MCF 10A (cell line): ENCODE measurements around the gene PTH2R. TPM values are rescaled to one million over a fixed set of nuclear protein-coding genes. Genes with fewer than 3 reads are reported as not detected.
"Not testable (repeated sequence)": the region's sequence is repeated elsewhere in the genome, so short reads cannot be mapped to it uniquely, and the experiment has no call there.

Source experiments
- BruUV-seq: library from RNA; stranded (reverse); fragments of 400-500 nt; replicated peaks from 2 replicates; lab custom pipeline; 2021; lab: Mats Ljungman, UMichigan
- CTCF ChIA-PET: fragments of 300-600 bp; sonication (Branson Sonifier 250); formaldehyde crosslinking; extraction: SDS; loops from one replicate; lab custom pipeline; 2021; ENCODE audit warnings: antibody characterized with exemption, inconsistent platforms; lab: Yijun Ruan, JAX
- POLR2A ChIA-PET: fragments of 300-600, 350-650 bp; sonication (Branson Sonifier 250); formaldehyde crosslinking; extraction: SDS; loops from one replicate; lab custom pipeline; 2020; ENCODE audit warnings: antibody characterized with exemption, inconsistent platforms; lab: Yijun Ruan, JAX
- DNase-seq: peaks from one replicate; pipeline ENCODE4 v3.0.0-alpha.2; 2018; ENCODE audit not compliant: unreplicated experiment
- H3K27ac Mint-ChIP-seq: one replicate; pipeline ENCODE4 v1.8.0; 2022; ENCODE audit warnings: mild to moderate bottlenecking, low read depth, mixed read lengths; ENCODE audit not compliant: unreplicated experiment
- H3K27me3 Mint-ChIP-seq: one replicate; pipeline ENCODE4 v1.8.0; 2022; ENCODE audit warnings: mixed read lengths; ENCODE audit not compliant: insufficient read depth, unreplicated experiment
- H3K36me3 Mint-ChIP-seq: one replicate; pipeline ENCODE4 v1.8.0; 2022; ENCODE audit warnings: mild to moderate bottlenecking, moderate library complexity, mixed read lengths; ENCODE audit not compliant: insufficient read depth, unreplicated experiment
- H3K4me1 Mint-ChIP-seq: one replicate; pipeline ENCODE4 v1.8.0; 2022; ENCODE audit warnings: mixed read lengths; ENCODE audit not compliant: insufficient read depth, unreplicated experiment
- H3K4me3 Mint-ChIP-seq: one replicate; pipeline ENCODE4 v1.8.0; 2022; ENCODE audit warnings: mild to moderate bottlenecking, moderate library complexity, mixed read lengths; ENCODE audit not compliant: unreplicated experiment
- H3K9me3 Mint-ChIP-seq: one replicate; pipeline ENCODE4 v1.8.0; 2022; ENCODE audit warnings: mixed read lengths; ENCODE audit not compliant: unreplicated experiment
- intact Hi-C: fragments of 100-400 bp; cut with micrococcal nuclease; formaldehyde crosslinking; loops from 2 replicates; pipeline ENCODE4 v1.14.1; 2022
- total RNA-seq: library from RNA; stranded (reverse); gene quantifications from 2 replicates; pipeline ENCODE4 v1.2.3, GENCODE V29; 2022
- TF ChIP-seq, protein P1 (sequence below): fragments of 200-600 bp; IDR thresholded peaks from one replicate; pipeline ENCODE4 v1.8.0; 2022; ENCODE audit warnings: antibody characterized with exemption, mild to moderate bottlenecking; ENCODE audit not compliant: unreplicated experiment

Gene PTH2R
- total RNA-seq, 1 experiment from 2014 or later, result not detected

DNA sequence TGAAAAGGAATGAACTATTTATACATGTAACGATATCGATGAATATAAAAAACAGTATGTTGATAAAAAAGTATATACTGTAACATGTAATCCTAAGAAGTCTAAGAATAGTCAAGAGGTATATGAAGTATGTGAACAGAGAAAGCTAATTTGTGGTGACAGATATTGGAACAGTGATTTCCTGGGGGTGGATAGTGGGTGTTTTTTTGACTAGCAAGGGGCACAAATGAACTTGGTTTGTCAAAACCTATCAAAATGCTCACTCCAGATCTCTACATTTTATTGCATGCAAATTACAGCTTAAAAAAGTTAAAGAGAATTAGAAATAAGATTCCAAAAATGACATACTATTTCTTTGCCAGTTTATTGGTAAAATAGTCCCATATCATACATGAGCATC is 35.4 kb downstream of the PTH2R start:
- no peaks in the 10 kb centered on the region for H3K4me1 Mint-ChIP-seq
- TF ChIP-seq, protein P1, sequence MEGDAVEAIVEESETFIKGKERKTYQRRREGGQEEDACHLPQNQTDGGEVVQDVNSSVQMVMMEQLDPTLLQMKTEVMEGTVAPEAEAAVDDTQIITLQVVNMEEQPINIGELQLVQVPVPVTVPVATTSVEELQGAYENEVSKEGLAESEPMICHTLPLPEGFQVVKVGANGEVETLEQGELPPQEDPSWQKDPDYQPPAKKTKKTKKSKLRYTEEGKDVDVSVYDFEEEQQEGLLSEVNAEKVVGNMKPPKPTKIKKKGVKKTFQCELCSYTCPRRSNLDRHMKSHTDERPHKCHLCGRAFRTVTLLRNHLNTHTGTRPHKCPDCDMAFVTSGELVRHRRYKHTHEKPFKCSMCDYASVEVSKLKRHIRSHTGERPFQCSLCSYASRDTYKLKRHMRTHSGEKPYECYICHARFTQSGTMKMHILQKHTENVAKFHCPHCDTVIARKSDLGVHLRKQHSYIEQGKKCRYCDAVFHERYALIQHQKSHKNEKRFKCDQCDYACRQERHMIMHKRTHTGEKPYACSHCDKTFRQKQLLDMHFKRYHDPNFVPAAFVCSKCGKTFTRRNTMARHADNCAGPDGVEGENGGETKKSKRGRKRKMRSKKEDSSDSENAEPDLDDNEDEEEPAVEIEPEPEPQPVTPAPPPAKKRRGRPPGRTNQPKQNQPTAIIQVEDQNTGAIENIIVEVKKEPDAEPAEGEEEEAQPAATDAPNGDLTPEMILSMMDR, result no peak
- no peaks in the 10 kb centered on the region for H3K9me3 Mint-ChIP-seq
- H3K36me3 Mint-ChIP-seq, result no peaks in the 10 kb centered on the region
- CTCF ChIA-PET, result interaction anchor here (0.6 kb wide), 2 partner anchors 25 to 711 kb away, joined by 3 read pairs; no protein-coding TSS in a partner anchor
- peaks cover 69% of the 10 kb centered on the region for H3K27me3 Mint-ChIP-seq
- POLR2A ChIA-PET, result no interaction called here
- BruUV-seq, result no TSS peak
- no peak overlapping the region for H3K27ac Mint-ChIP-seq
- DNase-seq, result no peak
- intact Hi-C loops, result no loop called here
- no peak overlapping the region for H3K4me3 Mint-ChIP-seq

- intact Hi-C loops, H3K4me1 Mint-ChIP-seq, H3K36me3 Mint-ChIP-seq, DNase-seq, H3K4me3 Mint-ChIP-seq, BruUV-seq, H3K27ac Mint-ChIP-seq, CTCF ChIA-PET, POLR2A ChIA-PET, H3K9me3 Mint-ChIP-seq: not testable (repeated sequence)
- peaks cover 60% of the 10 kb centered on the region for H3K27me3 Mint-ChIP-seq
Observed at GRCh38 chr2:208447447-208447846, 40.9 kb downstream of the PTH2R start.

- Mint-ChIP-seq H3K27me3 (peaks cover 41% of the 10 kb centered on the region), H3K9me3 (no peaks in the 10 kb centered on the region), H3K36me3 (no peaks in the 10 kb centered on the region), H3K4me1 (no peaks in the 10 kb centered on the region), H3K27ac (no peak overlapping the region), H3K4me3 (no peak overlapping the region)
- TF ChIP-seq, protein P1, result no peak
- no peak for DNase-seq
- CTCF ChIA-PET, result interaction anchor here (0.6 kb wide), 1 partner anchor 62 kb away, joined by 4 read pairs; no protein-coding TSS in a partner anchor
- BruUV-seq, result no TSS peak
- intact Hi-C loops, result no loop called here
- POLR2A ChIA-PET, result no interaction called here
Observed at GRCh38 chr2:208451061-208451460, 44.5 kb downstream of the PTH2R start.

DNA sequence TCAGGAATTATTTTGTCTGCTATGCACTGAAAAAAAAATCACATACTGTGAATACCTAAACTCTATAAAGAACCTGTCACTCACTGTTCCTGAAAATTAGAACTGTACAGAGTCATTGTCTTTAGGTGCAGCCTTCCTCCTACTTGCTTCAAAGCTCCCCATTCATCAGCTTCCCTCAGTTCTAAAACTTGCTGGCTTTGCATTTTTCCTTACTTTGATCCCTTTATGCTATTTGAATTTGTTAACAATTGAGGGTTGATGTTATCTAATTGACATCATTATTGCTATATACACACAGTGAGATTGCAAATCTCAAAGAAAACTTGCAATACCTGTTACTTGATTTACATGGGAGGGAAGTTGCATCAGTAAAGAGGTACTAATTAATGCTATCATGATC is 48.3 kb downstream of the PTH2R start:
- CTCF ChIA-PET, result no interaction called here
- Mint-ChIP-seq H3K4me3 (no peak overlapping the region), H3K4me1 (no peaks in the 10 kb centered on the region), H3K27me3 (peaks cover 58% of the 10 kb centered on the region), H3K27ac (no peak overlapping the region), H3K9me3 (no peaks in the 10 kb centered on the region), H3K36me3 (no peaks in the 10 kb centered on the region)
- intact Hi-C loops, result no loop called here
- BruUV-seq, result no TSS peak
- TF ChIP-seq, protein P1, result no peak
- no peak for DNase-seq
- POLR2A ChIA-PET, result no interaction called here

DNA sequence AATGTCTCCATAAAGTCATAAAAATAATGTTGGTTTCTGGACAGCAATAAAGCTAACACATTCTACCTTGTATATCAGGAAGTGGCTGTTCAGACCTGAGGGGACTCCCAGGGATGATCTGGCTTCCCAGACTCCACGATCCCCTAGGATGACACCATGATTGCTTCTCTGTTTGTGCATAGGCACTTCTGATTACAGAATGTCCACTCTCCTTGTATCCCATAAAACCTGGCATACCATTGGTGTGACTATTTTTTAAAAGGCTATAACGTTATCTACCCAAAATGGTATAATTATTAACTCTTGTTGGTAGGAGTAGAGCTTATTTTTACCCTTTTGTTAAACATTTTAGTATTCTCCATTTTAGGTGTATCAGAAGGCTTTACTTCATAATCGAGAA is 57.1 kb downstream of the PTH2R start:
- CTCF ChIA-PET, result interaction anchor here (0.7 to 0.8 kb wide), 2 partner anchors 11 to 60 kb away, joined by 3 read pairs; no protein-coding TSS in a partner anchor
- Mint-ChIP-seq H3K4me3 (no peak overlapping the region), H3K36me3 (peaks cover 6% of the 10 kb centered on the region), H3K27me3 (peaks cover 44% of the 10 kb centered on the region), H3K4me1 (no peaks in the 10 kb centered on the region), H3K27ac (no peak overlapping the region), H3K9me3 (no peaks in the 10 kb centered on the region)
- DNase-seq, result no peak
- intact Hi-C loops, result no loop called here
- POLR2A ChIA-PET, result no interaction called here
- no TSS peak for BruUV-seq
- TF ChIP-seq, protein P1, result no peak
